HG02938 (cell line): ENCODE results near the gene GH1.
"Not testable (repeated sequence)": the region's sequence is repeated elsewhere in the genome, so short reads cannot be mapped to it uniquely, and the experiment has no call there.

ENCODE experiments used
- ATAC-seq: cut with Tn5 transposase; IDR thresholded peaks from one replicate; pipeline ENCODE4 v1.9.1; 2021; ENCODE audit warnings: mild to moderate bottlenecking, moderate library complexity; ENCODE audit not compliant: unreplicated experiment

GH1 gene

DNA sequence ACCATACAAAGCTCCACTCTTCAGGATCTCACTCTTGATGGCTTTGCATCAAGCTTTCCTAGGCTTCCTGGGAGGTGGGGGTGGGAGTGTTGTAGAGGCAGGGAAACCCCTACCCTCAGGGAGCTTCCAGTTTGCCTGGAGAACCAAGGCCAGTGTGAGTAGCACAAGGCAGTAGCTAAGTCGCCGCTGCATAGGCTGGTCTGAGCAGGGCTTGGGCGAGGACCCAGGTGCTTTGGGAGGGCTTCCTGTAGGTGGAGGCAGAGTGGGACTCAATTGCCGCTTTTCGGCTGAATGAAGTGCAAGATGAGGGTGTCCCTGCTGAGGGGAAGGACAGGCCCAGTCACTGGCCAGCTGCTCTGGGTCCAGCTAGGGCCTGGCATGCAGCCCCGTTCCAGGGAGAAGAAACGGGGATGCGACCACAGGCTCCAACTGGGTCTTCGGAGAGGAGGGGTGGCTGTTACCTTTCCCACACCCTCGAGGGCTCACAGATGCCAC, 9.6 kb upstream of the GH1 start:
- ATAC-seq = no peak

DNA sequence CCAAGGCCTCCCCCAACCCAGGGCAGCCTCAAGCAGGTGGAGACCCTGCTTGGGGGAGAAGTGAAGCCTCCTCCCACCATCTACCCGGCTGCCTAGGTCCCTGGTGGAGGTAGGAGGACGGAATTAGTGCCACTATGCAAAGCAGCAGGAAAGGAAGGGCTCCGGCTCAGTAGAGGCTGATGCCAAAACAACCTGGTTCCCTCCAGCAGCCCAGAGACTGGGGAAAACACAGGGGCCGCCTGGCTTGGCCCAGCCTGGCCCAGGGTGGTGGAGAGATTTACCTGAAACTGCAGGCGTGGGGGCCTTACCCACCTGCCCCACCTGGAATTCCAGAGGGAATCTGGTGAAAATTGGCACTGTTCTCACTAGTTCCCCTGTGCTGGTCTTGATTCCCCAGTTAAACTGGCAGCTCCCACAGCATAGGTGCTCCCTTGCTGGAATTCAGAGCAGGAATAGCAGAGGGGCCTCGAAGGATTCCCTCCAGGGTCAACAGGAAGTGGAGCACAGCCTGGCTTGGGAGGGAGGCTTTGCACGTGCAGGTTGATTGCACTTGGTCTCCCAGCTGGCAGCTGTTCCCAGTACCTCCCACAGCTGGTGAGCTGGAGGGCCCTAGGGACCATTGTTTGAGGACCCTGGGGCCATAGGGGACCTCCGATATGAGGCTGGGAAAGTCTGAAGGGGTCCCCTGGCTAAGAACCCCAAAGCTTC, 9.0 kb upstream of the GH1 start:
- no peak for ATAC-seq

DNA sequence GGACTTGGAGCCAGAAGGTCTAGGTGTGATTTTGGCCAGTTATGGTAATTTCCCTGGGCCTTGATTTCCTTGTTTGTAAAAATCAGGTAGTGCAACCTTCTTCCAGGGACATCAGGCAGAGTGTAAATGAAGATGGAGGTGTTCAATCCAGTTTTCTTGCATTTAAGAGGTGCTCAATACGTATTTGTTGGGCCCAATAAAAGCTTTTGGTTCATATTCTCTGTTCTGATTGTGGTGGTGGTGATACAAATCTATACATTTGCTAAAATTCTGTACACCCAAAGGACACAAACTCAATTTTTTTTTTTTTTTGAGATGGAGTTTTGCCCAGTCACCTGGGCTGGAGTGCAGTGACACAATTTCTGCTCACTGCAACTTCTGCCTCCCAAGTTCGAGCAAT, 7.5 kb upstream of the GH1 start:
- no peak for ATAC-seq

DNA sequence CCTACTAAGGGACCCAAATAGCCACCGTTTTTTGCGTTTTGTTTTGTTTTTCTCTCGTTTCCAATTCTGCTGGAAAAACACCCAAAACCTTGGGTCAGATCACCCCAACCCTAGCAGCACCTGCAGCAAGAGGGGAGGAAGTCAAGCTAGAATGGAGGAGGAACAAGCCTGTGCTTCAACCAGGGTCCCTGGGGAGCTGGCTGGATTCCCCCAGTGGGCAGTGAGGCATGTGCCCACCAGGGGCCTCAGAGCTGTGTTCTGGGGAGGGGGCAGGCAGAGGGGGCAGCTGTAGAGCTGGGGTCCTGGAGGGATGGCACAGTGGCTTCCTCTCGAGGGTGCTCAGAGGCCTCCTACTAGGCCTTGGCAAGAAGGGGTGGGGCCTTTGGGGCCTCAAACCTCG, 7.0 kb upstream of the GH1 start:
- no peak for ATAC-seq

DNA sequence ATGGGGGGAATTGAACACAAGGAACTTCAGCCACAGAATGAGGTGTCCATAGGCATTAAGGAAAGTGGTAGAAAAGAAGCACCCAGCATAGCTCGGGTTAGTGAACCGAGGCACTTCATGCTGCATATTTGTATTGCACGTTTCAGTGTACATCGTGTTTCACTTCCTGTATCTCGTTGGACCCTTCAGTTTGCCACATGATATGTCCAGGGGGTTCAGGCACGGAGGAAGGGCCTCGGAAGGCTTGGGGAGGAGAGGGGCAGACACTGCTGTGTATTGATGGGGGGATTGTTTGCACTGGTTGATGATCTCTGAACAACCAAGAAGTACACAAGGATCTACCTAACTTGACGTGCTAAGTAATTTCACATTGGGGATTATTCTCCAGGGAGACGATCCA, 3.8 kb upstream of the GH1 start:
- not testable (repeated sequence) for ATAC-seq

DNA sequence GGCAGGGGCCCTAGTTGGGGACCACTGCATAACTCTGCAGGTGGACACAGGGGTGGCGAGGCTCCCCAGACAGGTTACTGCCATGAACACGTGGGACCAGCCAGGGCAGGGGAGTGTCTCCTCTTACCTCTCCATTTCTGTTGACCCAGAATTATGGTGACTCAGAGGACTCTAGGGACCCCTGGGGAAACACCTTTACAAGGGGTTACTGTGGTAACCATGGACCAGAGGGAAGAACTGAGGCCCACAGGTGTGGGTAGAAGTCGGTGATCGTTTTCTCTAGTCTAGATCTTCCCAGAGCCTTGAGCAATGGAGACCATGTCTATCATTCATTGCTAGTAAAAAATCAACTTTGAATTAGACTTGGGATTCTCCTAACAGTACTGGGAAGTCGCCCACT, 2.1 kb upstream of the GH1 start:
- not testable (repeated sequence) for ATAC-seq

DNA sequence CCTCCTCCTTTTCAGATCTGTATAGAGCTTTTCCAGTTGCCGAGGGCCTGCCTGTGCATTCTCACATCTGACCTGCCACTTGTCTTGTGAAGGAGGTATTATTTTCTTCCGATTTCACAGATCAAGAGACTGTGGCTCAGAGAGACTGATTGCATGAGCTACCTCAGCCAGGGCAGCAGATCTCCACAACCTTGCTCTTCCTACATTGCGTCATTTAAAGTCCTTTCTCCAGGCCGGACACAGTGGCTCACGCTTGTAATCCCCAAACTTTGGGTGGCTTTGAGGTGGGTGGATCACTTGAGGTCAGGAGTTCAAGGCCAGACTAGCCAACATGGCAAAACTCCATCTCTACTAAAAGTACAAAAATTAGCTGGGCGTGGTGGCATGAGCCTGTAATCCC, 1.4 kb upstream of the GH1 start:
- not testable (repeated sequence) for ATAC-seq

DNA sequence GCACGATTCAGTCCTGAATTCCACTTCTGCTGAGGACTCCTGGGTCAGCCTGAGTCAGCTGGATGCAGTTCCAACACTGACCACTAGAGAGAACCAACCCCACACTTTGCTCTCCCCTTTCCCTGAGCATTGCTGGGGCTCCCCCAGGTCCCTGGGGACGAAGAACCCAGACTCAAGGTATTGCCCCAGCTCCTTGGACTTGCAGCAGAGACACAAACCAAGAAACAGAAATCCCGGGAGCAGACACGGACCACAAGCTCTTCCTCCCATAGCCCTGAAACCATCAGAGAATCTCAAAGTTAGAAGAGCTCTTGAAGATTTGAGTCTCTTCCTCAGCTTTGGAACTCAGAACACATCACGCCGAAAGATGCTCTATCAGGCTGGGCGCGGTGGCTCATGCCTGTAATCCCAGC, 678 bp upstream of the GH1 start:
- peak; percentile 71 for ATAC-seq

DNA sequence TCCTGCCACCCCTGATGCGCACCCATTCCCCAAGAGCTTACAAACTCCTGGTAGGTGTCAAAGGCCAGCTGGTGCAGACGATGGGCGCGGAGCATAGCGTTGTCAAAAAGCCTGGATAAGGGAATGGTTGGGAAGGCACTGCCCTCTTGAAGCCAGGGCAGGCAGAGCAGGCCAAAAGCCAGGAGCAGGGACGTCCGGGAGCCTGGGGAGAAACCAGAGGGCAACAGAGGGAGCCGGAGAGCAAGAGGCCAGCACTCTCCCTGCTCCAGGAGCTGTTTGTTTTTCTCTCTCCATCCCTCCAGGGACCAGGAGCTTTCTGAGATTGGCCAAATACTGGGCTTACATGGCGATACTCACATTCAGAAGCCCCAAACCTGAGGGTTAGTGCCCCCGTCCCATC, 334 bp downstream of the GH1 start:
- ATAC-seq = no peak

DNA sequence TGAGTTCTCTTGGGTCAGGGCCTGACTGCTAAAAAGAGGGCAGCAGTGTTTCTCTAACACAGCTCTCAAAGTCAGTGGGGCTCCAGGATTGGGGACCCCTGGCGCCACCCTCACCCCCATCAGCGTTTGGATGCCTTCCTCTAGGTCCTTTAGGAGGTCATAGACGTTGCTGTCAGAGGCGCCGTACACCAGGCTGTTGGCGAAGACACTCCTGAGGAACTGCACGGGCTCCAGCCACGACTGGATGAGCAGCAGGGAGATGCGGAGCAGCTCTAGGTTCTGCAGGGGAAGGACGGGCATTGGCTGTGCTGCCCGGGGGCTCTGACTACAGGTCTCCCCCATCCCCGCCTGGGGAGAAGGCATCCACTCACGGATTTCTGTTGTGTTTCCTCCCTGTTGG, 993 bp downstream of the GH1 start:
- ATAC-seq = no peak

DNA sequence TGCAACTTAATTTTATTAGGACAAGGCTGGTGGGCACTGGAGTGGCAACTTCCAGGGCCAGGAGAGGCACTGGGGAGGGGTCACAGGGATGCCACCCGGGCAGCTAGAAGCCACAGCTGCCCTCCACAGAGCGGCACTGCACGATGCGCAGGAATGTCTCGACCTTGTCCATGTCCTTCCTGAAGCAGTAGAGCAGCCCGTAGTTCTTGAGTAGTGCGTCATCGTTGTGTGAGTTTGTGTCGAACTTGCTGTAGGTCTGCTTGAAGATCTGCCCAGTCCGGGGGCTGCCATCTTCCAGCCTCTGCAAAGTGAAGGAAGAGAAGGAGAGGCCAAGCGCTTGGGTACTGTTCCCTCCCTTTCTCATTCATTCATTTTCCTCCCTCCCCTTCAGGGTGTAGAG, 1.4 kb downstream of the GH1 start:
- ATAC-seq = not testable (repeated sequence)

DNA sequence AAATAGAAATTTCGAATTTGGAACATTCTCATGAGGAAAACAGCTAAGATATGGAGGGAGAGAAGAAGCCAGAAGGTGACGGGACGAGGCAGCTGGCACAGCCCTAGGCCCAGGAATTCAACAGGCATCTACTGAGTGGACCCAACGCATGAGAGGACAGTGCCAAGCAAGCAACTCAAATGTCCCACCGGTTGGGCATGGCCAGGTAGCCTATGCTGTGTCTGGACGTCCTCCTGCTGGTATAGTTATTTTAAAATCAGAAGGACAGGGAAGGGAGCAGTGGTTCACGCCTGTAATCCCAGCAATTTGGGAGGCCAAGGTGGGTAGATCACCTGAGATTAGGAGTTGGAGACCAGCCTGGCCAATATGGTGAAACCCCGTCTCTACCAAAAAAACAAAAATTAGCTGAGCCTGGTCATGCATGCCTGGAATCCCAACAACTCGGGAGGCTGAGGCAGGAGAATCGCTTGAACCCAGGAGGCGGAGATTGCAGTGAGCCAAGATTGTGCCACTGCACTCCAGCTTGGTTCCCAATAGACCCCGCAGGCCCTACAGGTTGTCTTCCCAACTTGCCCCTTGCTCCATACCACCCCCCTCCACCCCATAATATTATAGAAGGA, 2.0 kb downstream of the GH1 start:
- no peak for ATAC-seq

DNA sequence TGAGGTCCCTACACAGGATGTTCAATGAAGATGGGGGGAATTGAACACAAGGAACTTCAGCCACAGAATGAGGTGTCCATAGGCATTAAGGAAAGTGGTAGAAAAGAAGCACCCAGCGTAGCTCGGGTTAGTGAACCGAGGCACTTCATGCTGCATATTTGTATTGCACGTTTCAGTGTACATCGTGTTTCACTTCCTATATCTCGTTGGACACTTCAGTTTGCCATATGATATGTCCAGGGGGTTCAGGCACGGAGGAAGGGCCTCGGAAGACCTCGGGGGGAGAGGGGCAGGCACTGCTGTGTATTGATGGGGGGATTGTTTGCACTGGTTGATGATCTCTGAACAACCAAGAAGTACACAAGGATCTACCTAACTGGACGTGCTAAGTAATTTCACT, 2.9 kb downstream of the GH1 start:
- ATAC-seq = not testable (repeated sequence)

DNA sequence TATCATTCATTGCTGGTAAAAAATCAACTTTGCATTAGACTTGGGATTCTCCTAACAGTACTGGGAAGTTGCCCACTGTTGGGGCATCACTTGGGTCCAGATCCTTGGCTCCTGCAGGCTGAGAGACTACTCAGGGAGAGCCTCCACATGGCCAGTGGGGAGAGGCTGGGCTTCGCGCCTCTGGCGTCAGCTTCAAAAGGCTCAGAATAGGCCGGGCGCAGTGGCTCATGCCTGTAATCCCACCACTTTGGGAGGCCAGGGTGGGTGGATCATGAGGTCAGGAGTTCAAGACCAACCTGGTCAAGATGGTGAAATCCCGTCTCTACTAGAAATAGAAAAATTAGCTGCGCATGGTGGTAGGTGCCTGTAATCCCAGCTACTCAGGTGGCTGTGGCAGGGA, 4.2 kb downstream of the GH1 start:
- ATAC-seq = no peak

DNA sequence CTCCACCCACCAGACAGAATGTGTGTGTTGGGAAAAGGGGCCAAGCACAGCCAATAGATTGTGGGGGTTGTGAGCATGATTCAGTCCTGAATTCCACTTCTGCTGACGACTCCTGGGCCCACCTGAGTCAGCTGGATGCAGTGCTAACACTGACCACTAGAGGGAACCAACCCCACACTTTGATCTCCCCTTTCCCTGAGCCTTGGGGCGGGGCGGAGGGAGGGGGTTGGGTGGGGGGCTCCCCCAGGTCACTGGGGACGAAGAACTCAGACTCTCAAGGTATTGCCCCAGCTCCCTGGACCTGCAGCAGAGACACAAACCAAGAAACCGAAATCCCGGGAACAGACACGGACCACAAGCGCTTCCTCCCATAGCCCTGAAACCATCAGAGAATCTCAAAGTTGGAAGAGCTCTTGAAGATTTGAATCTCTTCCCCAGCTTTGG, 7.0 kb downstream of the GH1 start:
- no peak for ATAC-seq

DNA sequence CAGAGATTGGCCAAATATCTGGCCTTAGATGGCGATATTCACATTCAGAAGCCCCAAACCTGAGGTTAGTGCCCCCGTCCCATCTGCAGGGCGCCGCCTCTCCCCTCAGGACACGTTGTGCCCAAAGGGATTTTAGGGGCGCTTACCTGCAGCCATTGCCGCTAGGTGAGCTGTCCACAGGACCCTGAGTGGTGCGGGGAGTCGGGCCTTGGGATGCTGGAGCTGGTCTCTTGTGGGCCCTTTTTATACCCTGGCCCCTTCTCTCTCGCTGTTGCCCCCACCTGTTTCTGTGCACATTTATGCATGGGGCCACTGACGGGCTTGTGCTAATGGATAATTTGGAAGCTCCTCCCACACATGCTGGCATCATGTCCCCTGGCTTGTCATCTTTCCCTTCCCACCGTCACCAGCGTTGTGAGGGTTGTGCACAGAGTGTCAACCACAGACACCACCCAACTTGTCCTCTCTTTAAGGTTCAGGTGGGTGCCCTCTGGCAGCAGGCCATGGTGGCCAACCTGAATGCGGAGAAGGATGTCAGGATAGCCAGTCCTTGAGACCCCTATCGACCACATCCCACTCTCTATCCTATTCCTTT, 7.5 kb downstream of the GH1 start, which contains the start of gene CSHL1:
Gene CSHL1 (minus strand): TSS at position 218 of the 595 bp plus-strand sequence. CDS start 62 bp downstream, at position 156.
- ATAC-seq = no peak

DNA sequence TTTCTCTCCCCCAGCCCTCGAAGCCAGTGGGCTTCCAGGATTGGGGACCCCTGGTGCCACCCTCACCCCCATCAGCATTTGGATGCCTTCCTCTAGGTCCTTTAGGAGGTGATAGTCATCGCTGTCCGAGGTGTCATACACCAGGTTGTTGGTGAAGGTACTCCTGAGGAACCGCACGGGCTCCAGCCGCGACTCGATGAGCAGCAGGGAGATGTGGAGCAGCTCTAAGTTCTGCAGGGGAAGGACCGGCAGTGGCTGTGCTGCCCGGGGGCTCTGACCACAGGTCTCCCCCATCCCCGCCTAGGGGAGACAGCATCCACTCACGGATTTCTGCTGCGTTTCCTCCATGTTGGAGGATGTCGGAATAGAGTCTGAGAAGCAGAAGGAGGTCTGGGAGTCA, 8.5 kb downstream of the GH1 start:
- no peak for ATAC-seq

DNA sequence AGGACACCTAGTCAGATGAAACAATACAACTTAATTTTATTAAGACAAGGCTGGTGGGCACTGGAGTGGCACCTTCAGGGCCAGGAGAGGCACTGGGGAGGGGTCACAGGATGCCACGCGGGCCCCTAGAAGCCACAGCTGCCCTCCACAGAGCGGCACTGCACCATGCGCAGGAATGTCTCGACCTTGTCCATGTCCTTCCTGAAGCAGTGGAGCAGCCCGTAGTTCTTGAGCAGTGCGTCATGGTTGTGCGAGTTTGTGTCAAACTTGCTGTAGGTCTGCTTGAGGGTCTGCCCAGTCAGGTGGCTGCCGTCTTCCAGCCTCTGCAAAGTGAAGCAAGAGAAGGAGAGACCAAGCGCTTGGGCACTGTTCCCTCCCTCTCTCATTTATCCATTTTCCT, 9.1 kb downstream of the GH1 start:
- ATAC-seq = not testable (repeated sequence)

DNA sequence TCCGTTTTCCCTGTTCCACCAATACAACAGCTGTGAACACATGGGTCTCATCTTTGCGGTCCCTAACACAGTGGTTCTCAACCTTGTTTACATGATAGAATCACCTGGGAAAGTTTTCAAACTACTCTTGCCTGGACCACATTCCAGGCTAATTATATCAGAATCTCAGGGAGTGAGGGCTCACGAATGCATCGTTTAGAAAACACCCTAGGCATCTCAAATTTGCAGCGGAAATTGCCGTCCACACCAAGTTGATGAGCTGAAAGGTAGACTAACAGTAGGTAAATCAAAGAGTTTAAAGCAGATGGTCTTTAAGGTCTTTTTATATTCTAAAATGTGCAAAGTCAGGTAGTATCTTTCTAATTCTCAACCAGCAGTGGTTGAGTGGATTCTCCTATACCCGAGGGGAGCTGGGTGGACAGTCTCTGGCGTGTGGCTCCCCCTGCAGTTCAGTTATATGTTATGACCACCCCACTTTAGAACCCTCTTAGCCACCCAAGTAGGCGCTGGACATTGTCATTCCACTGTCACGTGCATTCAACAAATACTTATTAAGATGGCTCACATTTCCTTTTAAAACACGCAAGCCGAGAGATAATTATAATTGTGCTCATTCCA, 11.4 kb downstream of the GH1 start:
- ATAC-seq = not testable (repeated sequence)

DNA sequence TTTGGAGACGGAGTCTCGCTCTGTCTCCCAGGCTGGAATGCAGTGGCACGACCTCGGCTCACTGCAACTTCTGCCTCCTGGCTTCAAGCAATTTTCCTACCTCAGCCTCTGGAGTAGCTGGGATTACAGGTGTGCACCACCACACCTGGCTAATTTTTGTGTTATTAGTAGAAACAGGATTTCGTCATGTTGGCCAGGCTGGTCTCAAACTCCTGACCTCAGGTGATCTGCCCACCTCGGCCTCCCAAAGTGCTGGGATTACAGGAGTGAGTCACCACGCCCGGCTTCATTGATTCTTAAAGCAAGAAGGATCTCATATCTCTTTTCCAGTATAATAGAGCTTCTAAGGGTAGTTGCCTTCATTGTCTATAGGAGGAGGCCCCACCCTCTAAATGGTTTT, 13.8 kb downstream of the GH1 start:
- ATAC-seq = not testable (repeated sequence)

DNA sequence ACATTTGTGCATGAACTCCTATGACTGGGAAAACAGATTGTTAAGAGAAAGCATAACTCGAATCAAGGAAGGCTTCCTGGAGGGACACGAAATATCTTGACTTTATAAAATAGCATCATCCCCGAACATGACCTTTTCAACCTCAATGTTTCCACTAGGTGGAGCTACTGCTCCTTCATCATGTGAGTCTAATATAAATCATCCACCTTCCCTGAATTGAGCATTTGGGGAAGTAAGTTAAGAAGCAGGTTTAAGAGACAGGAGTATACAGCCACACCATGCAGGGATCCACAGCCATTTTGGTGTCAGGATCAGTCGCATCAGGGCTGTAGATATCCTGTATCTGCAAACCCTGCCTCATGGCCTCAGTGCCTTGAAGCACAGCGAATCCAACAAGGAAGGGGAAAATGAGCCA, 14.8 kb downstream of the GH1 start:
- ATAC-seq = not testable (repeated sequence)

DNA sequence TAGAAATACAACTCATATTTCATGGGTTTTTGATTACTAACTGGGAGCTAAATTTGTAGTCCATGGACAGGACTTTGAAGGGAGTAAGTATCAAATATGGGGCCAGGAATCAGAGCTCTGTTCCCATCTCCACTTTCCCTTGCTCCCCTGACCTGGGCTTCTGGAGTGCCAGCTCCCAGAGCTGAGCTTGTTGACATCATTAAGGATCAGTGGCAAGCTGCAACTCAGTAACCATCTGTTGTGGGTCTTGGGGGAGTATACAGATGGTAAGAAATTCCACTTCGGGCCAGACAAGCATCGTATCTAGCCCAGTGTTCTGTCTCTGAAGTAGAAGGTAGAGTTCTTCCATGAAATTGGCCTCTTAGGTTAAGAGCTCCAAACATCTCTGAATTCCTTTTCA, 16.7 kb downstream of the GH1 start:
- ATAC-seq = not testable (repeated sequence)
